T-cell (primary cell): ENCODE data around the gene OSBPL10. TPM values are rescaled to one million over a fixed set of nuclear protein-coding genes. Genes with fewer than 3 reads are reported as not detected.

Experiments
- ATAC-seq, 4 experiments: fragments of 200-7000 bp in 3 of 4; fragments of 150-1000 bp in 1 of 4; cut with Tn5 transposase; replicated peaks in 1 of 4; 1 replicate in 3 of 4; 2 replicates in 1 of 4; pipeline ENCODE4 v1.10.0; 2021; ENCODE audit warnings: moderate library complexity in 3 of 4, mild to moderate bottlenecking in 2 of 4, moderate number of reproducible peaks in 1 of 4
- CTCF ChIA-PET, 2 donors: fragments of 300-600 bp; sonication (Branson Sonifier 250); formaldehyde crosslinking; loops; one replicate each; lab custom pipeline; 2022; ENCODE audit warnings: antibody characterized with exemption in 2 of 2; lab: Charles Lee
- POLR2A ChIA-PET, 2 donors: fragments of 300-600 bp; sonication (Branson Sonifier 250); formaldehyde crosslinking; loops; one replicate each; lab custom pipeline; 2022; ENCODE audit warnings: antibody characterized with exemption in 2 of 2; lab: Charles Lee
- DNase-seq, 35 experiments: peaks; one replicate each; pipeline versions ENCODE4 v3.0.0 to v3.0.0-alpha.2; 2013 to 2023
- H3K27ac ChIP-seq: one replicate; pipeline ENCODE4 v1.5.1; 2013; ENCODE audit warnings: low read length
- H3K27me3 ChIP-seq, 2 experiments: replicated peaks in 1 of 2; 1 replicate in 1 of 2; 2 replicates in 1 of 2; pipeline versions ENCODE4 v1.6.1 to v1.7.0; 2013; ENCODE audit warnings: low read length in 1 of 2, mixed read lengths in 1 of 2; ENCODE audit not compliant: control insufficient read depth in 2 of 2, insufficient read depth in 2 of 2; ENCODE audit errors: extremely low read depth in 1 of 2
- H3K36me3 ChIP-seq, 2 donors: 1 replicate in 1 of 2; 2 replicates in 1 of 2; pipeline versions ENCODE4 v1.6.1 to v1.7.0; 2013; ENCODE audit warnings: low read length in 1 of 2; ENCODE audit not compliant: control insufficient read depth in 2 of 2, insufficient read depth in 1 of 2; ENCODE audit errors: extremely low read depth in 1 of 2
- H3K4me1 ChIP-seq, 2 experiments: 1 replicate in 1 of 2; 2 replicates in 1 of 2; pipeline versions ENCODE4 v1.6.1 to v1.7.0; 2013; ENCODE audit warnings: low read length in 2 of 2, mixed read lengths in 1 of 2; ENCODE audit not compliant: insufficient read depth in 2 of 2, control insufficient read depth in 1 of 2; ENCODE audit errors: extremely low read depth in 1 of 2
- H3K4me3 ChIP-seq, 2 donors: 1 replicate in 1 of 2; 2 replicates in 1 of 2; pipeline versions ENCODE4 v1.5.1 to v1.7.0; 2013; ENCODE audit warnings: mild to moderate bottlenecking in 2 of 2, low read length in 1 of 2, moderate library complexity in 1 of 2; ENCODE audit not compliant: control insufficient read depth in 1 of 2; ENCODE audit errors: extremely low read depth in 1 of 2
- H3K9me3 ChIP-seq: 2 replicates; pipeline ENCODE4 v1.7.0; 2013
- H3K27ac Mint-ChIP-seq, 2 donors: one replicate each; pipeline ENCODE4 v1.8.0; 2020 to 2021; ENCODE audit warnings: mild to moderate bottlenecking in 2 of 2, mixed read lengths in 2 of 2
- H3K27me3 Mint-ChIP-seq, 2 donors: one replicate each; pipeline ENCODE4 v1.8.0; 2021 to 2022; ENCODE audit warnings: mixed read lengths in 2 of 2
- H3K36me3 Mint-ChIP-seq: one replicate; pipeline ENCODE4 v1.8.0; 2021; ENCODE audit warnings: mixed read lengths
- H3K4me1 Mint-ChIP-seq, 3 donors: one replicate each; pipeline ENCODE4 v1.8.0; 2020 to 2022; ENCODE audit warnings: mixed read lengths in 3 of 3, mild to moderate bottlenecking in 1 of 3
- H3K4me3 Mint-ChIP-seq, 3 donors: one replicate each; pipeline ENCODE4 v1.8.0; 2020 to 2022; ENCODE audit warnings: mild to moderate bottlenecking in 3 of 3, mixed read lengths in 3 of 3, moderate library complexity in 3 of 3
- H3K9me3 Mint-ChIP-seq, 3 donors: one replicate each; pipeline ENCODE4 v1.8.0; 2020 to 2022; ENCODE audit warnings: mixed read lengths in 3 of 3
- WGBS: methylation state at CpG from one replicate; pipeline ENCODE4 v1.1.5; 2013; ENCODE audit warnings: missing lambda C conversion rate; ENCODE audit not compliant: insufficient coverage; 5-methylcytosine and 5-hydroxymethylcytosine counted together
- total RNA-seq, 35 experiments: library from RNA in 6 of 35; stranded (reverse) in 6 of 35; fragments of 120-200 nt in 1 of 35; gene quantifications; one replicate each; pipeline versions ENCODE4 v1.2.1 to v1.2.4 and lab custom pipeline; 2013 to 2026

Gene OSBPL10
- total RNA-seq, 5 donors from 2014 or later (not counting 1 experiment from before 2014, with no cell fraction given): 0.77 to 10.4 (median 2.1) TPM

- ATAC-seq (peak in 2 of 4 experiments; percentile 37 to 51), DNase-seq (no peak)
- Mint-ChIP-seq H3K27me3 (no peaks in the 10 kb centered on the region), H3K36me3 (no peaks in the 10 kb centered on the region), H3K27ac (peak overlapping the region; percentile 44 to 59), H3K9me3 (no peaks in the 10 kb centered on the region), H3K4me1 (peaks cover 16 to 23% (median 20%) of the 10 kb centered on the region in 3 donors), H3K4me3 (peak overlapping the region in 2 of 3 donors; percentile 11 to 57)
- H3K27ac ChIP-seq: no peak overlapping the region
- H3K27me3 ChIP-seq: no peaks in the 10 kb centered on the region
- ChIA-PET POLR2A (no interaction called here), CTCF (no interaction called here)
- H3K9me3 ChIP-seq: no peaks in the 10 kb centered on the region
- 33% methylated on average over 5 of the region's 7 CpGs for WGBS
- H3K4me3 ChIP-seq: no peak overlapping the region
- H3K36me3 ChIP-seq: no peaks in the 10 kb centered on the region
- H3K4me1 ChIP-seq: no peaks in the 10 kb centered on the region
Measured at GRCh38 chr3:31755926-31756658, 225.0 kb downstream of the OSBPL10 start.

GRCh38 chr3:31754575-31755278 is 226.3 kb downstream of the OSBPL10 start:
- H3K4me3 Mint-ChIP-seq: no peak overlapping the region
- ChIA-PET CTCF (no interaction called here), POLR2A (no interaction called here)
- Histone ChIP-seq H3K9me3 (no peaks in the 10 kb centered on the region), H3K27me3 (no peaks in the 10 kb centered on the region), H3K4me1 (no peaks in the 10 kb centered on the region), H3K4me3 (no peak overlapping the region), H3K36me3 (no peaks in the 10 kb centered on the region), H3K27ac (no peak overlapping the region)
- no peaks in the 10 kb centered on the region for H3K9me3 Mint-ChIP-seq
- no peak for ATAC-seq
- no peaks in the 10 kb centered on the region for H3K36me3 Mint-ChIP-seq
- peaks cover 16 to 23% (median 20%) of the 10 kb centered on the region in 3 donors for H3K4me1 Mint-ChIP-seq
- H3K27ac Mint-ChIP-seq: no peak overlapping the region
- WGBS: 44% methylated on average over 3 of the region's 6 CpGs
- no peaks in the 10 kb centered on the region for H3K27me3 Mint-ChIP-seq
- DNase-seq: no peak

GRCh38 chr3:31753050-31753425 is 228.0 kb downstream of the OSBPL10 start:
- DNase-seq (no peak), ATAC-seq (no peak)
- Mint-ChIP-seq H3K27me3 (no peaks in the 10 kb centered on the region), H3K36me3 (no peaks in the 10 kb centered on the region), H3K9me3 (no peaks in the 10 kb centered on the region), H3K27ac (no peak overlapping the region), H3K4me1 (peaks cover 16 to 23% (median 20%) of the 10 kb centered on the region in 3 donors), H3K4me3 (no peak overlapping the region)
- no peaks in the 10 kb centered on the region for H3K36me3 ChIP-seq
- H3K27me3 ChIP-seq: no peaks in the 10 kb centered on the region
- ChIA-PET CTCF (interaction anchor here in 1 of 2 donors (0.6 kb wide), 1 partner anchor 892 kb away, joined by 6 read pairs; no protein-coding TSS in a partner anchor), POLR2A (no interaction called here)
- H3K4me3 ChIP-seq: no peak overlapping the region
- WGBS: 94% methylated on average over 3 of the region's 7 CpGs
- H3K4me1 ChIP-seq: no peaks in the 10 kb centered on the region
- no peaks in the 10 kb centered on the region for H3K9me3 ChIP-seq
- H3K27ac ChIP-seq: no peak overlapping the region

GRCh38 chr3:31752305-31753049 is 228.6 kb downstream of the OSBPL10 start:
- Mint-ChIP-seq H3K27ac (no peak overlapping the region), H3K4me1 (peaks cover 16 to 23% (median 20%) of the 10 kb centered on the region in 3 donors), H3K9me3 (no peaks in the 10 kb centered on the region), H3K27me3 (no peaks in the 10 kb centered on the region), H3K4me3 (no peak overlapping the region), H3K36me3 (no peaks in the 10 kb centered on the region)
- Histone ChIP-seq H3K27ac (no peak overlapping the region), H3K27me3 (no peaks in the 10 kb centered on the region), H3K4me3 (no peak overlapping the region), H3K36me3 (no peaks in the 10 kb centered on the region), H3K4me1 (no peaks in the 10 kb centered on the region), H3K9me3 (no peaks in the 10 kb centered on the region)
- 94% methylated on average over 2 of the region's 7 CpGs for WGBS
- ChIA-PET CTCF (interaction anchor here (0.5 kb wide), 2 partner anchors 22 to 1682 kb away, joined by 3 to 4 read pairs; no protein-coding TSS in a partner anchor), POLR2A (no interaction called here)
- ATAC-seq (no peak), DNase-seq (no peak)

GRCh38 chr3:31750341-31750740 is 230.7 kb downstream of the OSBPL10 start:
- no peak overlapping the region for H3K27ac Mint-ChIP-seq
- ChIA-PET POLR2A (no interaction called here), CTCF (no interaction called here)
- ATAC-seq (no peak), DNase-seq (no peak)
- peaks cover 4 to 10% (median 5%) of the 10 kb centered on the region in 3 donors for H3K4me1 Mint-ChIP-seq
- Histone ChIP-seq H3K27ac (no peak overlapping the region), H3K4me3 (no peak overlapping the region), H3K4me1 (no peaks in the 10 kb centered on the region), H3K9me3 (no peaks in the 10 kb centered on the region), H3K27me3 (no peaks in the 10 kb centered on the region), H3K36me3 (no peaks in the 10 kb centered on the region)
- H3K9me3 Mint-ChIP-seq: no peaks in the 10 kb centered on the region
- H3K4me3 Mint-ChIP-seq: no peak overlapping the region
- H3K36me3 Mint-ChIP-seq: no peaks in the 10 kb centered on the region
- WGBS: no CpG with 5 or more reads among the region's 2 CpGs
- H3K27me3 Mint-ChIP-seq: no peaks in the 10 kb centered on the region

- Histone ChIP-seq H3K27me3 (peaks cover 0 to 3% of the 10 kb centered on the region in 2 experiments), H3K27ac (no peak overlapping the region), H3K9me3 (no peaks in the 10 kb centered on the region), H3K4me1 (no peaks in the 10 kb centered on the region), H3K36me3 (no peaks in the 10 kb centered on the region), H3K4me3 (no peak overlapping the region)
- 94% methylated on average over 3 of the region's 5 CpGs for WGBS
- Mint-ChIP-seq H3K4me1 (no peaks in the 10 kb centered on the region), H3K27me3 (no peaks in the 10 kb centered on the region), H3K4me3 (no peak overlapping the region), H3K27ac (no peak overlapping the region), H3K36me3 (no peaks in the 10 kb centered on the region), H3K9me3 (no peaks in the 10 kb centered on the region)
- no peak for DNase-seq
- ChIA-PET POLR2A (interaction anchor here in 1 of 2 donors (0.6 kb wide), 1 partner anchor 61 kb away, joined by 4 read pairs; no protein-coding TSS in a partner anchor), CTCF (no interaction called here)
- no peak for ATAC-seq
Measured at GRCh38 chr3:31748933-31749295, 232.1 kb downstream of the OSBPL10 start.
